ENCODE measurements around the gene ZNF385A.

DNA sequence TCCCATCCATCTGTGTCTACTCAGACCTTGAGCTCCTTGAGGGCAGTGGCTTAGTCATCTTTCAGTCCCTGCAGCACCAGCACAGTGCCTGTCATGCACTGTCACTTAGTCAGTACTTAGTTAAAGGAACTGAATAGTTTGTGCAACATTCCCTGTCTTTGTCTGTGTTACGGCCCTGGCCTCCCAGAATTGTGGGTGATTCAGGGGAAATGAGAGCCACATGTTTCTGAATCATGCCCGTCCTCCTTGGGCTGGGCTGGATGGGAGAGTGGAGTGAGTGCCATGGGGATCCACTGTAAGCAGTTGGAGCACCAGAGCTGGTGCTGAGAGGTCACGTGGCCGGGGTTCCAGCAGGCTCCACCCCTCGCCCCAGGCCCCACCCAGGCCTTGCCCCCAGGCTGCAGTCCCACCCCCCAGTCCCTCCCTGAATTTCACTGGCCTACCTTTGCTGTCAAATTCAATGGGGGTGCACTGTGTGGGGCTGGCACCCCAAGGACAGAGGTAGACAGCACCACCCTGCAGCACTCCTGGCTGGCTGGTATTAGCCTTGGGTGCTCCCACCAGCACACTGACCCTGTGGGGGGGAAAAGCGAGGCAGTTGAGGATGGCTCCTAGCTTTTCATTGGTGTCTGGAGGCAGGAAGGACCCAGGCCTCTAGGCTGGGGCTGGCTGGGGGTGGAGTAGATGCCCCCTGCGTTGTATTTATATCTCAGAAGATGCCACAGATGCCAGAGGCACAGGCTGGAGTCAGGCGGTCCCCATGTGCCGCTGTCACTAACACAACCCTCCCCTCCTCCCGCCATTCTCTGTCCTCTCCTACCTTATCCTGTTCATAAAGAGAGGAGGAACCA lies 27.1 kb upstream of the ZNF385A start:
- TF ChIP-seq ZFP30 (CRISPR knock-in tag; IDR thresholded peaks at IDR 0.05) (no peak), ARNTL (CRISPR knock-in tag; IDR thresholded peaks at IDR 0.05; ENCODE audit: borderline replicate concordance, low read depth) (no peak), ZC3H10 (CRISPR knock-in tag; IDR thresholded peaks at IDR 0.05) (no peak)

Data from SK-N-SH treated with all-trans-retinoic acid at 6 μM for 48 hours (cell line).